HG03045 (cell line): ENCODE data around the gene DENND1B.
"Not testable (repeated sequence)": the region's sequence is repeated elsewhere in the genome, so short reads cannot be mapped to it uniquely, and the experiment has no call there.

Experiments
- ATAC-seq: cut with Tn5 transposase; IDR thresholded peaks from one replicate; pipeline ENCODE4 v1.9.1; 2021; ENCODE audit warnings: mild to moderate bottlenecking, moderate library complexity; ENCODE audit not compliant: unreplicated experiment

The DENND1B gene

DNA sequence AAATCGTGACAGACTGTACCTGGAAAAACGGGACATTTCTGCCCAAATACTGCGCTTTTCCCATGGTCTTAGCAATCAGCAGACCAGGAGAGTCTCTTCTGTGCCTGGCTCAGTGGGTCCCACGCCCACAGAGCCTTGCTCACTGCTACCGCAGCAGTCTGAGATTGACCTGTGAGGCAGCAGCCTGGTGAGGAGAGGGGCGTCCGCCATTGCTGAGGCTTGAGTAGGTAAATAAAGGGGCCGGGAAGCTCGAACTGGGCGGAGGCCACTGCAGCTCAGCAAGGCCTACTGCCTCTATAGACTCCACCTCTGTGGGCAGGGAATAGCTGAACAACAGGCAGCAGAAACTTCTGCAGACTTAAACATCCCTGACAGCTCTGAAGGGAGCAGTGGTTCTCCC lies 203.1 kb downstream of the DENND1B start:
- no peak for ATAC-seq

DNA sequence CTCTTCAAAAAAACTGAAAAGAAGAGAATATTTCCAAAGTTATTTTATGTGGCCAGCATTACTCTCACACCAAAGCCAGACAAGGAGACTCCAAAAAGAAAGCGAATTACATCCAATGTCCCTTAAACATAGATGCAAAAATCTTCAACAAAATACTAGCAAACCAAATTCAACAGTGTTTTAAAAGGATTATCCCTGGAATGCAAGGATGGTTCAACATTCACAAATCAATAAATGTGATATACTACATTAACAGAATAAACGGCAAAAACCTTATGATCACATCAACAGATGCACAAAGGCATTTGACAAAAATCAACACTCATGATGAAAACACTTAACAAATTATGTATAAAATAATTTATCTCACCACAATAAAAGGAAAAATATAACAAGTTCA lies 207.8 kb downstream of the DENND1B start:
- no peak for ATAC-seq

DNA sequence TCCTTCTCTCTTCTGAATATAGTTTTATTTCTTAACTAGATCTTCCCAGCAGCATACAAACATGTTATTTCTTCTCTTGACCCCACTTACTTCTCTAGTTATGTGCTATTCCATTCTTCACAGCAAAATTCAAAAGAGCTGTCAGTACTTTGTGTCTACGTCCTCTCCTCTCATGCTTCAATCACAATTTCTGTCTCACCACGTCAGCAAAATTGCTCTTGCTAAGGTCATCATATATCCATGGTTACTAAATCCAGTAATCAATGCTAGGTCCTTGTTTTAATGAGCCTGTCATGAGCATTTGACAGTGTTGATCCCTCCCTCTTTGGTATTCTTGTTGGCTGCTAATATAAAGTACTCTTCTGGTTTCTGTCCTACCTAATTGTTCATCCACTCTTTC lies 214.2 kb downstream of the DENND1B start:
- ATAC-seq: no peak

DNA sequence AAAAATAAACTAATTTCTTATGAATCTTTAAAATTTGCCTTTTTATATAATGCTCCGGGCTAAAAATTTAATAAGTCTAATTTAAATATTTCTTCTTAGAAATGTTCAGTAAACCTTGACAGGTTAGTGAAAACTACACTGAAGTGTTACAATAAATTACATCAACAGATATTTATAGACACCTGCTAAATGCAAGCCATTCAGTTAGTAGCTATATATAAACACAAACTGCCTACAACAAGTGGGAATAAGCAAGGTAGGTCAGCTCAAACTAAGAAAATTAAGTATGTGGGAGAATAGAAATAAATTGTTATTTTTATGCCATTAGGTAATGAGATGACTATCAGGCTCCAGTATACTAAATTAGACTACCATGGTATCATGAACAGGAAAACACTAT lies 215.6 kb downstream of the DENND1B start:
- ATAC-seq: no peak

DNA sequence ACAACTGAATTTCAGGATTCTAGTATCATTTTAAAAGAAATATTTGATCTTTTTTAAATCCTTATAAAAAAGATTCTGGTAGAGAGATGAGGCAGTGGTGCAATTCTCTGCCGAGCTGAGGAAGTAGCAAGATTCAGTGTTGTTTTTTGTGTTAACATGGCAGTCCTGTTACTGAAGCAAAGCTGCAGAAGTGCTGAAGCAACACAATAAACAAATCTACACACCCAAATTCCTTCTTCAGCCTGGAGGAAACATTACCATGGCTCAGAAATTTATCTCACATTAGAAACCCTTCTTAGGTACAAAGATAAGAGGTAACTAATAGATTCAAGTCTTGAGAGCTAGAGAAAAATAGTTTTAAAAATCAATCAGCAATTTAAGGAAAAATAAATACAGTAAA lies 216.0 kb downstream of the DENND1B start:
- ATAC-seq: no peak

DNA sequence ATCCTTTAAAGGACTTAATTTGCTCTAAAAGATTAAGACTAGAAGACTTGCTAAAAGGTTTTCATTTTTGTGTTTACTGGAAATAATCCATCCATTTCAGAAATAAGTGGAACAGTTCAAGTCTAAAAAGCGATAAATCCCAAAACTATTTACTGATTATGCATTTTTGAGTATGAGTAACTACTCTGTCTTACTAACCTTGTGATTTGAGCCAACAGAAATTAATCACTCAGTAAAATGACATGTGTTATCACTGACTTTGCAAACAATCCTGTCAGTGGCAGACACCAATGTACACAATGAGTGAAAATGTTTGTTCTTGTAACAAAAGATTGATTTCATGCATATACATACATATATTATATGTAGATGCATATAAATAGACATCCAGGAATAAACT lies 218.0 kb downstream of the DENND1B start:
- no peak for ATAC-seq

DNA sequence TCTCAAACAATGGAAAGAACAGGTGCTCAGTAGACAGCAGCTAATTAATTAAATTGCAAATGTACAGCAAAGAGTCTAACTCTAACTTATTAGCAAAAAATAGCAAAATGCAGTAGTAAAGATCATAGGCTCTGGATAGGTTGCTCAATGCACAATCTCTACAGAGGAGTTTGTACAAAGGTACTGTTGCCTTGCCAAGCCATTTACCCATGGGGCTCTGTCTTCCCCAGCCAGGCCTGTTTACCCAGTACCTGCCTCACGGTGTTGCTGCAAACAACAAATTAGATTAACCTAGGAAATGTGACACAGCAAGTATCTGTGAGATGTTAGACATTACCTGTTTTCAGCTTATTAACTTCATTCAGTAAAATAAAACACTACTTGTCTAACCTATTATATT lies 222.0 kb downstream of the DENND1B start:
- no peak for ATAC-seq

DNA sequence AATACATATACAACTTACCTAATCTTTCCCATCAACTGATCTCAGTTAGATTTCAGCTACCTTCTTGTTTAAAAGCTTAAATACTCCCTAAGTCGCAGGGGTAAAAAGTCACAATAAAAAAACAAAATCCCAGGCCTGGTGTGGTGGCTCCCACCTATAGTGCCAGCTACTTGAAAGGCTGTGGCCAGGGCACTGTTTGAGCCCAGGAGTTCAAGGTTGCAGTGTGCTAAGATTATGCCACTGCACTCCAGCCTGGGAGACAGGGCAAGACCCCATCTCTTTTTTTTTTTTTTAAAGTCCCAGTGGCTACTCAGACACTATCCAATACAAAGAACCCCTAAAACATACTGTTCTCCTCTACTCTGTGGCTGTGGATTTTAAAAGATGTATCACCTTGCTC lies 228.3 kb downstream of the DENND1B start:
- ATAC-seq: no peak

DNA sequence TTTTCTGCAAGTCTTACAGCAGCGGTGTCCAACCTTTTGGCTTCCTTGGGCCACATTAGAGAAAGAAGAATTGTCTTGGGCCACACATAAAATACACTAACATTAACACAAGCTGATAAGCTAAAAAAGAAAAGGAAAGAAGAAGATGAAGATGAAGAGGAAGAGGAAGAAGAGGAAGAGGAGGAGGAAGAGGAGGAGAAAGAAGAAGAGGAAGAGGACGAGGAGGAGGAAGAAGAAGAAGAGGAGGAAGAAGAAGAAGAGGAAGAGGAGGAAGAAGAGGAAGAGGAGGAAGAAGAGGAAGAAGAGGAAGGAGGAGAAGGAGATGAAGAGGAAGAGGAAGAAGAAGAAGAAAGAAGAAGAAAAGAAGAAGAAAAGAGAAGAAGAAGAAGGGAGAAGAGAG lies 230.7 kb downstream of the DENND1B start:
- no peak for ATAC-seq

DNA sequence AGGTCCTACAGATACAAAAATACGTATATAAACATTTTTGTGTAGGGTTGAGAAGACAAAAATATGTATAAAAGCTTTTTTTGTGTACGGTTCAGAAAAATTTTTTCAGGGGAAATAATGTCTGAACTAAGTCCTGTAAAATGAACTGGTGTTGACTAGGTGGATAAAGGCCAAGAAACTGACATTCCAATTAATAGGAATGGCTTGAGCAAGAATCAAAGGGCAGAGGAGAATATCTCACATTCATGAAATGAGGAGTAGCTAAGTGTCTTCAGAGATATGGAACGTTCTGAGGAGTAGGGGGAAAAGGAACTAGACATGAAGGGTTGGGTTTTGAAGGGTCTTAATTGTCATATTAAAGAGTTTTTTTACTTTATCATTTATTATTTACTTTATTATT lies 231.2 kb downstream of the DENND1B start:
- ATAC-seq: no peak

DNA sequence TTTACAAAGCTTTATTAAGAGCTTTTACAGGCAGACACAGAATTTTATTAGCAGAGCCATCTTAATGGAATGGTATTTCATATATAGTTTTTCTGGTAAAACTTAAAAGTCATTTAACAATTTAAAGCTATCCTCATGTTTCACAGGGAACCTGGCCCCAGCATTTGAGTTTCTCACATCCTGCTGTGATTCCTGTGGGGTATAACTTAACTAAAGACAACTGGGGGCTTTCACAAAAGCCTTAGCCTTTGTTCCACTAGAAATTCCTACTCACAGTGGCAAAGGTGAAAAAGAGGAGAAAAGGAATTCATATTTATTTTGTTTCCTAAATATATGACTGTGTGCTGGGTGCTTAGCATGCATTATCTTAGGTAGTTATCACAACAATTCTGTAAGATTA lies 233.9 kb downstream of the DENND1B start:
- no peak for ATAC-seq

DNA sequence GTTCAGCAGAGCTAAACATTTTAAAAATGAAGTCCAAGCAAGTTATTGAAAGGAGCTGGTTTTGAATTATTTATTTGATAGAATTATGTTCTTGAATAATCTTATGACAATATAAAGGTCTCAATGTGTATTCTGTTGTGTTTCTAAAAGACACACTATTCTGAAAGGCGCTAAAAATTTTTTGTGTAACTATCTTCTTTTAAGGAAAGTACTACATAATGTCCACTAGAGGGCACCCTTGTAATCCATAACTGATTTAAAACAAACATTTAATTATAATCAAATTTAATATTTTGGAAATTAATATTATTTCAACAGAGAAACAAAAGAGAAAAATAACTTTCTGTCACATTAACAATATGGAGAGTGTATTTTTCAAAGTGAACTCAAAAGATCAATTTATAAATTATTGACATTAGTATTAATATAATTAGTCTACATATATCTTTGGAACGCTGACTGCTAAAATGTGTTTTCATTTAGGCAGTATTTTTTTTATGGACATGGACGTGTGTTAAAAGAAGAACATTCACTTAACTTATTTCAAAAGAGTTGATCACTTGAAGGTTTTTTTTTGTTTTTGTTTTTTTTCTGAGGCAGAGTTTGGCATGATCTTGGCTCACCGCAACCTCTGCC lies 248.4 kb downstream of the DENND1B start:
- ATAC-seq: no peak

DNA sequence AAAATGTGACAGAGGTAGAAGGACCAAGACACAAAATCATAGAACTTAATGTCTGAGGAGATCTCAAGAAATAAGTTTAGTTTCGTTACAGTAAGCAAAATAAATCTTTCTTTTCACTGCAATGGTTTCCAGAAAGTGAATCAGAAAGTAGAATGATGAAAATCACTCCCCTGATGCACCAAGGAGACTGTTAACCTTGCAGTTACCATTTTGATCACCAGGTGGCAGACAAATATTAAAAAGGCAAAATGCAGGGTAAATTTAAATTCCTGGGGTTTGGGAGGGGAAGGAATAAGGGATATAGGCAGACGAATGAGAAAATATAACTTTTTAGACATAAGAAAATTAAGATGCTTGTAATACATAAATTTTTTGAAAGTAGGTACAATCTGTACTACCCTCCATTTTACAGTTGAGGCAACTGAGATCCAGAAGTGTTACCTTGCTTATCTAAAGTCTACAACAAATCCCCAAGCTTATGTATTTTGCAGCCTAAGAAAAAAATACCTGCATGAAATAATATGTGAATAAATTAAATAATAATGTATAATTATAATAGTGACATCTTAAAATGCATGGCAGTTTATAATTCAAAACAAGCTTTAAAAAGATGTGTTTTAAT lies 254.1 kb downstream of the DENND1B start:
- peak; percentile 70 for ATAC-seq

DNA sequence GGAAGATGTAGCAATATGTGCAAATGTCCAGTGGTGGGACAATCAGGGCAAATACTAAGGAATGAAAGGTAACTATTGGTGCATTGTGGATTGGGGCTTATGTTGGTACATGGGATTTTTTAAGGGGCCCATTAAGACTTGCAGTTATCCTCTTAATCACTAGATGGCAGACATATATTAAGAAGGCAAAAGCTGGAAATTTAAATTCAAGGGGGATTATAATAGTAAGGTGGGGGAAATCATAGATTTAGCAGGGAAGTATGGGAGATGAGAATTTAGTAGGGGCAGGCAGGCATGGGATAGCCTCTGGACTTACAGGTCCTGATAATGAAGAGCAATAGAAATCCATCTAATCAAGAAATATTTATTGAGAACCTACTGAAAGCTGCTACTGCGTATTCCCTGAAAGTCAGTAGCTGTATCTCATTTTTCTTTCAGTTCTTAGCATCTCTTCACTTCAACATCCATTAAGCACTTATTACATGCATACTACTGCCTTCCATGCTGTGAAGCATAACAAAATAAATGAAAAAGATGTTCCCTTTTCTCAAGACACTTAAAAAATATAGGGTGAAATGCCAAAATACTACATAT lies 255.4 kb downstream of the DENND1B start:
- ATAC-seq: no peak

DNA sequence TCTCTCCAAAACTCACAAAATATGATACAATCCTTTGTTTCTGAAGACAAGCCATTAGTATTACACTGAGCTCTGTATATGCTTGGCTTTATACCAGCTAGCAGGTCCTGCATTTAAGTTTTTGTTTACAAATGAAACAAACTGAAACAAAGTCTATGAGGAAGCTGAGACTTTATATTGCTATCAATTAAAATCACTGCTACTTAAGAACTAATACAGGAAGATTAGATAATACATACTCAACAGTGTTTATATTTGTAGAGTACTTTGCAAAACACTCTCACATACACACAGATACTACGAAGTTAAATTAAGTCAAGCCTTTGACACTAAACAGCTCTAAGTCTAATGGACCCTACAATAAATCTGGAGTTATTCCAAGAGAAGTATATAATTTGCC lies 259.9 kb downstream of the DENND1B start:
- no peak for ATAC-seq

DNA sequence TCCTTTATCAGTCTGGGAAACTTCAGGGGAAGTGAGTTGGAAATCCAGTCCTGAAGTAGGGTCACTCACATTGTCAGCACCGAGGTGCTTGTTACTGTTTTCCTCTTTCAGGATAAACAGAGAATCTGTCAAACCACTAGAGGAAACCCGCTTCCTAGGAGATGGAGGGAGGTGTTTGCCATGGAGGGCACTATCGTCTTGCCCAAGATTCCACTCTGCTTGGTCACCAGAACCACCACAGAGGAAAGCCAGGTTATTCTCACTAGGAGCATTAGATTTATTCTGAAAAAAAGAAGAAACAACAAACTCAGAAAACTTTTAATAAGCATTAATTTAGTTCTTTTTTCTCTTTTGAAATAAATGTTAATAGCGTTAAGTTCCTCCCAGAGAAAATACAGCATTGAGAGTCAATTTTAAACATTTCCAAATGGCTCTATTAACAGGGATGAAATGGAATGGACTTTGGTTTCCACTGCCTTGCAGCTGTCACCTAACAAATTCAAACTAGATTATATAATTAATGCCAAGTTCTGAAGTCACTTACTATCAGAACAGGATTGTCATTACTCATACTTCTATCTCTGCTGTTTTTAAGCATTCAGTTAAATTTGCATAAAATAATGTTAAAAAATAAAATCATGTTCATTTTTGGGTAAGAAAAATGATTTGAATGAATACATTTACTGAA lies 264.4 kb downstream of the DENND1B start:
- no peak for ATAC-seq

DNA sequence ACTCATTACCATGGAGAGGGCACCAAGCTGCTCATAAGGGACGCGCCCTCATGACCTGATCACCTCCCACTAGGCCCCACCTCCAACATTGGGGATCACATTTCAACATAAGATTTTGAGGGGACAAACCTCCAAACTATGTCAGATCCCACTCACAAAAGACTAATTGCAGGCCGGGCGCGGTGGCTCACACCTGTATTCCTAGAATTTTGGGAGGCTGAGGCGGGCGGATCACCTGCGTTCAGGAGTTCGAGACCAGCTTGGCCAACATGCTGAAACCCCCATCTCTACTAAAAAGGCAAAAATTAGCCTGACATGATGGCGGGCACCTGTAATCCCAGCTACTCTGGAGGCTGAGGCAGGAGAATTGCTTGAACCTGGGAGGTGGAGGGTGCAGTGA lies 278.6 kb downstream of the DENND1B start:
- ATAC-seq: no peak

DNA sequence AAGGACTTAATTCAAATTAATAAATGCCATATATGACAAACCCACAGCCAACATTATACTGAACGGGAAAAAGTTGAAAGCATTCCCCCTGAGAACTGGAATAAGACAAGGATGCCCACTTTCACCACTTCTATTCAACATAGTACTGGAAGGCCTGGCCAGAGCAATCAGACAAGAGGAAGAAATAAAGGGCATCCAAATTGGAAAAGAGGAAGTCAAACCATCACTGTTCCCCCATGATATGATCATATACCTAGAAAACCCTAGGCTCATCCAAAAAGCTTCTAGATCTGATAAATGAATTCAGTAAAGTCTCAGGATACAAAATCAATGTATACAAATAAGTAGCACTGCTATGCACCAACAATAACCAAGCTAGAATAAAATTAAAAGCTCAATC lies 283.8 kb downstream of the DENND1B start:
- not testable (repeated sequence) for ATAC-seq

DNA sequence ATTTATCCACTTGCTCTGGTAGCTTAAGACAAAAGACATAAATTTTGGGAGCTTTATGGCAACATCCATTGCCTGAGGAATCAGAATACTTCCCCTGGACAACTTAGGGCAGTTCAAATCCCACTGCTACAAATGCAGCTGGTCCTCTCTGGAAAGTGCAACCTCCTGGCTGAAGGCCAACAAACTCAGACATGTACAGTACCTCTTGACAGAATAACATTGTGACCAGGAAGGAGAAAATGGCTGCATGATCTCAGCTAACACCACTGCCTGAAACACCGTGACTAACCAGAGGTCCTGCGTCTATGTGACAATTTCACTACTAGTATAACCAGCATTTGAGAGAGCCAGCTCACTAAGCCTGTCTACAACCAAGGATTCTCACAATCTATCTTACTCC lies 288.3 kb downstream of the DENND1B start:
- no peak for ATAC-seq

DNA sequence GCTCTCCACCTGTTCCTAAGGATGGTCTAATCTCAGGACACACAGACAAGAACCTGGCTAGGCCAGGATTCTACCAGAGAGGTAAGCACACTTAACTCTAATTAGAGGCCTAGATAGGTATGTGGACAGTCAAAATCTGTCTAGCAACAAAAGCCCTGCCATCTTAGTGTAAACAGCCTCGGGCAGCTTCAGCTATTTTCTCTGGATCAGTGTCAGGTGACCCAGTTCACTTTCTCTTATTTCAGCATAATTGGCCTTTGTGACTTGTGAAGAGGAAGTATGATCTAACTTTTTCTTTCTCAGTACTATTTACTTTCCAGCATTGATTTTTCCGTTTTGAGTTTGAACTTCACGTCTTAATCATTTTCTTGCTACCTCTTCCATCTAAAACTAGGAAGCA lies 289.5 kb downstream of the DENND1B start:
- ATAC-seq: no peak

DNA sequence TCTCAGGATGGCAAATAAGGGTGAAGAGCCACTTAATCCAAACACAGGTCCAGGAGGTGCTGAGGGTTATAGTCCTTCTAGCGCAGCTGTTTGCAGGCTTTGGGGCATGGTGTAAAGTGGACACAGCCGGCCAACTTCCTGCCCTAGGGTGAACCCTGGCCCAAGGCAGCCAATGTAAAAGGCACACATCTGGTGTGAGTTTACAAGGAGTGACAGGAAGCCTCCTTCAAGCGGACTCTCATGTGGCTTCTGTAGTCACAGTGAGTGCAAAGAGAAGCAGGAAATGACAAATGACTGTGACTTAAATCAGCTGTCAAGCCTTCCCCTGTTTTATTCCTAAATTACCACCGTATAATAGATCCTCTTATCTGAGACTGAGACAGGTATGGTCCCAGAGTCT lies 294.2 kb downstream of the DENND1B start:
- ATAC-seq: no peak

DNA sequence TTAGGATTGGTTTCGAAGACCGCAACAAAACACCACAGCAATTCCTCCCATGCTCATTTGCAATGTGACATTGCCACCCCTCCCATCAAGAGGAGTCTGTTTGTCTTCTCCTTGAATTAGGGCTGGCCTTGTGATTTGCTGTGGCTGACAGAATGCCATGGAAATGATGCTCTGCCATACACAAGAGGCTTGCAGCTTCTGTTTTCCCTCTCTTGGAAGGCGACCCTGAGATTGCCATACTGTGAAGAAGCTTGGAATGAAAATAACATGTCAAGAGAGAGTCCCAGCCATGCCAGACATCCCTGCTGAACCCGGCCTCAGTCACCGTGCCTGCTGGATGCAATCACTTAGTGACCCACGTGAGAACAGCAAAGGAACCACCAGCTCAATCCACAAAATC lies 294.8 kb downstream of the DENND1B start:
- no peak for ATAC-seq
